Esophagus muscularis mucosa (tissue), 4 donors: ENCODE measurements around the gene CERS5.

Source experiments
- EP300 ChIP-seq: sonication (generic); formaldehyde crosslinking; IDR thresholded peaks from one replicate; pipeline ENCODE4 v1.6.1; 2017; ENCODE audit warnings: antibody characterized with exemption
- POLR2A ChIP-seq: fragments of 450-650 bp; IDR thresholded peaks from one replicate; pipeline ENCODE4 v1.6.1; 2017; ENCODE audit warnings: antibody characterized with exemption, moderate library complexity, mild to moderate bottlenecking, low read depth
- POLR2AphosphoS5 ChIP-seq, 2 donors: sonication (generic); formaldehyde crosslinking; IDR thresholded peaks; one replicate each; pipeline ENCODE4 v1.6.1; 2017; ENCODE audit warnings: antibody characterized with exemption in 2 of 2
- TF ChIP-seq, protein P1 (sequence below), 3 experiments: fragments of 200-600 bp in 2 of 3; fragments of 450-650 bp in 1 of 3; sonication (generic) in 2 of 3; IDR thresholded peaks; one replicate each; pipeline ENCODE4 v1.5.1; 2017 to 2019; ENCODE audit warnings: antibody characterized with exemption in 3 of 3, mild to moderate bottlenecking in 2 of 3, moderate library complexity in 1 of 3

DNA sequence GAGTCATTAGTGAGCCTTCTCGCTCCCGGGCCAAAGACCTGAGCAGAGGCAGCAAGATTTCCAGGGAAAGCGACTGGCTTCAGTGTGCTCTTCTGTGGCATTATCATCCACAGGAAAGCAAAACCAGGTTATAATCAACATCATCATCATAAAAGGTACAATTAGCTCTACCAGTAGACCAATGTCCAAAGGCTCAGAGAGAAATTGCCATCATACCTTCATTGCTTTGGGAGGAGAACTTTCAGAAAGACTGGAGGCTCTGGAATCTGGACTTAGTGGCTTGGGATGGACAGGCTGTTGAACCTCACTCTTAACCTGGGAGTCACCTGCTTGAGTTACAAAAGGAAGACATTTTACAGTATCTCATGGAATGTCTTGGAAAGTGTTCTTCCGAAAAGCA is 25.1 kb upstream of the CERS5 start:
- TF ChIP-seq, protein P1, sequence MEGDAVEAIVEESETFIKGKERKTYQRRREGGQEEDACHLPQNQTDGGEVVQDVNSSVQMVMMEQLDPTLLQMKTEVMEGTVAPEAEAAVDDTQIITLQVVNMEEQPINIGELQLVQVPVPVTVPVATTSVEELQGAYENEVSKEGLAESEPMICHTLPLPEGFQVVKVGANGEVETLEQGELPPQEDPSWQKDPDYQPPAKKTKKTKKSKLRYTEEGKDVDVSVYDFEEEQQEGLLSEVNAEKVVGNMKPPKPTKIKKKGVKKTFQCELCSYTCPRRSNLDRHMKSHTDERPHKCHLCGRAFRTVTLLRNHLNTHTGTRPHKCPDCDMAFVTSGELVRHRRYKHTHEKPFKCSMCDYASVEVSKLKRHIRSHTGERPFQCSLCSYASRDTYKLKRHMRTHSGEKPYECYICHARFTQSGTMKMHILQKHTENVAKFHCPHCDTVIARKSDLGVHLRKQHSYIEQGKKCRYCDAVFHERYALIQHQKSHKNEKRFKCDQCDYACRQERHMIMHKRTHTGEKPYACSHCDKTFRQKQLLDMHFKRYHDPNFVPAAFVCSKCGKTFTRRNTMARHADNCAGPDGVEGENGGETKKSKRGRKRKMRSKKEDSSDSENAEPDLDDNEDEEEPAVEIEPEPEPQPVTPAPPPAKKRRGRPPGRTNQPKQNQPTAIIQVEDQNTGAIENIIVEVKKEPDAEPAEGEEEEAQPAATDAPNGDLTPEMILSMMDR (IDR thresholded peaks at IDR 0.05), result no peak
- TF ChIP-seq POLR2AphosphoS5 (IDR thresholded peaks at IDR 0.05), result no peak
- no peak for TF ChIP-seq POLR2A
- TF ChIP-seq EP300, result no peak
